ENCODE results near the gene TMEM212.
"Not testable (repeated sequence)": the region's sequence is repeated elsewhere in the genome, so short reads cannot be mapped to it uniquely, and the experiment has no call there.

Gene TMEM212

DNA sequence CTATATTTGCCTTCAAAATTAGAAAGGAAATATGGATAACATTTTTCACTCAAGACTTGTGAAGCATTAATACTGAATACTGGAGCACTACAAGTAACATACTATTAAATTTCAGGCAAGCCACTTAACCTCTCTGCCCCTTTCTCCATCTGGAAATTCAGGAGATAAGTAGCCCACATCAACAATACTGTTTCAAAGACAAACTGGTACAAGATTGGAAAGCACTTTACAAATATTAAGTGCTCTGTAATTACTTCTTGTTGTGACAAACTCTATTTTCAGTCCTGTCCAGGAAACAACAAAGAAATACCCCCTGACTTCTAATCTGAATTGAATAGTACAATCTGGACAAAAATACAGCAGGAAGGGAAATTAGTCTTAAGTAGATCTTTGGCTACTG is 49.3 kb downstream of the TMEM212 start:
- no peak for DNase-seq (ENCODE audit: low spot score)

DNA sequence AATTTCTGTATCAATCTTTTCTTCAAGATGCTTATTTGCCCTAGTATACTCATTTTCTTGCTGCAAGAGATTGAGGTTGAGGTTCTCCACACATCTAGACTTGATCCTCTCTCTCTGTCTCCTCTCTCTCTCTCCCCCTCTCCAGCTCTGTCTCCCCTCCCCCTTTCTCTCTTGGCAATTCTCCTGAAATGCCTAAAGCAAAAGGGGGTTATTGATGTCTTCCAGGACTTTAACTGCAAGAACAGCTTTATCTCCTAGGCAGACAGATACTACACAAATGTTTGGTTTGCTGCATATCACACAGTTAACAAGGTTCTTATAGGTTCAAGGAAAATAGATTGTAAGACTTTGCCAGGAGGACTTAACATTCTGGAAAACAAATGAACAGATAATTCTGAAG is 52.1 kb downstream of the TMEM212 start:
- DNase-seq (ENCODE audit: low spot score): no peak

DNA sequence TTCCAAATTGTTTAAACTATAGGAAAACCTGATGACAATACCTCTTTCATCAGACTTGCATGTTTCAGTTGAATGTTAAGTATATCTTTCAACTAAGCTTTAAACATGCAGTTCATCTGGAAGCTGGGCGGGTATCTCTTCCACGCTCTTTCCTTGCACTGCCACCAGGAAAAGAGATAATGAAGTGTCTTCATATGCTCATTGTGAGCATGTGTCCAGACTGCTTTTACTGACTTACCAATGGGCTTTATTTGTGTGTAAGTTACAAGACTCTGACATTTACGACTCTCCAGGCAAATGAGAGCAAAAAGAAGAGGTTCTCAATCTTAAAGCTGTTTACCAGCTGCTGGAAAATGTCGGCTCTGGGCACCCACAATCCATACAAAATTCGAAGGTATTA is 52.8 kb downstream of the TMEM212 start:
- no peak for DNase-seq (ENCODE audit: low spot score)

DNA sequence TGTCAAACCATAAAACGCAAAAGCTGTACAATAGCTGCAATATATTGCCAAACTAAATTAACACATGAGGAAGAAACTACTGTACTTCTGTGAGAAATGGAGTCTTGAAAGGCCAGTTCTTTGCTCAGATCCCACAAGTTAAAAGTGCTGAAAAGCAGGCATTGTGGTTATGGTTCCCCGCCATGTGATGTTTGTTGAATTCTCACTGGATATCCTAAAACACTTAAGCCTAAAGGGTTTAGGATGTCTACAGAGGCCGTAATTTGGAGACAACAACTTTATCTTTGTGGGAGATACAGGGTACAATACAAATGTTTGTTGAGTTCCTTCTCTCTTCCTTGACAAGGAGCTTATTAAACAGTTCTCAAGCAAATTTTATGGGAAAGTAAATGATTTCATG is 53.2 kb downstream of the TMEM212 start:
- no peak for DNase-seq (ENCODE audit: low spot score)

GRCh38 chr3:171898192-171898591 is 55.0 kb downstream of the TMEM212 start:
- no peak for DNase-seq (ENCODE audit: low spot score)

- no peak for DNase-seq (ENCODE audit: low spot score)
These were observed 57.3 kb downstream of the TMEM212 start for GRCh38 chr3:171900446-171900845.

DNA sequence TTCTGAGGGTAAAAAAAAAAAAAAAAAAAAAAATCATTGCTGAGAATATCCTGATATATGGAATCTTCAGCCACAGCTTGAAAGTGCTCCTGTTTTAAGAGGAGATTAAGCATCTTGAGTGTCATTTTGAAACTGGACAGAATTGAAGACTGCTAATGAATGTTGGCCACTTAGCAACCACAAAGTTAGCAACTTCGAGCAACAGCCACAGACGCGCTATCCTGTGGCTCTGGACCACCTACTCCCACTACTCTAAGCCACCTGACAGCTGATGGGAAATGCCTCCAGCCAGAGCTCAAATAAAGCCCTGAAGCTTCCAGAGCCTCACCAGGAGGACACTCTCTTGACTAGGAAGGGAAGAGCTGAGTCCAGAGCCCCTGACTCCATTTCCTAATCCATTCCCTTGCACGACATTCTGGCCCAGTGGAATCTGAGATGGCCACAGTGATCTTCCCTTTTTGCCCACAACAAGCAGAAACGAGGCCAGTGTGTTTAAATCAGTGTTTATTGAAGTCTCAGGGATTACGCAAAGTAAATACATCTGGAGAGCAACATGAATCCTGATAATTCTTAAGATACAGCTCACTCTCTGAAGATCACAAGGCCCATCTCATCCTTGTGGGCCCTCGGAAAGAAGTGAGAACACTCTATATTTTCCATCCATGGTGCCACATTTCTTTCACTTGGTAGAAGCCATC is 58.6 kb downstream of the TMEM212 start:
- DNase-seq (ENCODE audit: low spot score): no peak

DNA sequence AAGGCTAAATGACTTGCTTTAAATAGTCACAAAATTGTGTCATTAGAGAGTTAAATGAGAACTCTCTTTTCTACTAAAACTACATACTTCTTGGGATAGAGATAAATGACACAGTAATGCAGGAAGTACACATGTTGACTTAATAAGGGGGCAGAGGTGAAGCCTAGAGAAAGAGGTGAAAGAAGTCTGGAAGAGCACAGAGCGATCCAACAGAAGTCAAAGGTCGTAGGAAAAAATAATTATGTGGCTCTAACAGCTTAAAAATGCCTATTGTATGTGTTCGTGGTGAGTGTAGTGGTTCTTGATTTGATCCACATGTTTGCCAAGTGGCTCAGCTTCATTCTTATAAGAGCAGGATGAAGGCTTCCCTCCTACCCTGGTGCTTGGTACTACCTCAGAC is 61.7 kb downstream of the TMEM212 start:
- no peak for DNase-seq (ENCODE audit: low spot score)

DNA sequence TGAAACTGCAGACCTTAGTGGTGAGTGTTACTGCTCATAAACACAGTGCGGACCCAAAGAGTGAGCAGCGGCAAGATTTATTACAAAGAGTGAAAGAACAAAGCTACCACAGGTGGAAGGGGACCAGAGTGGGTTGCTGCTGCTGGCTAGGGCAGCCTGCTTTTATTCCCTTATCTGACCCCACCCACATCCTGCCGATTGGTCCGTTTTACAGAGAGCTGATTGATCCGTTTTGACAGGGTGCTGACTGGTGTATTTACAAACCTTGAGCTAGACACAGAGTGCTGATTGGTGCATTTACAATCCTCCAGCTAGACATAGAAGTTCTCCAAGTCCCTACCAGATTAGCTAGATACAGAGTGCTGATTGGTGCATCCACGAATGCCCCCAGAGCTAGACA is 63.4 kb downstream of the TMEM212 start:
- DNase-seq (ENCODE audit: low spot score): not testable (repeated sequence)

DNA sequence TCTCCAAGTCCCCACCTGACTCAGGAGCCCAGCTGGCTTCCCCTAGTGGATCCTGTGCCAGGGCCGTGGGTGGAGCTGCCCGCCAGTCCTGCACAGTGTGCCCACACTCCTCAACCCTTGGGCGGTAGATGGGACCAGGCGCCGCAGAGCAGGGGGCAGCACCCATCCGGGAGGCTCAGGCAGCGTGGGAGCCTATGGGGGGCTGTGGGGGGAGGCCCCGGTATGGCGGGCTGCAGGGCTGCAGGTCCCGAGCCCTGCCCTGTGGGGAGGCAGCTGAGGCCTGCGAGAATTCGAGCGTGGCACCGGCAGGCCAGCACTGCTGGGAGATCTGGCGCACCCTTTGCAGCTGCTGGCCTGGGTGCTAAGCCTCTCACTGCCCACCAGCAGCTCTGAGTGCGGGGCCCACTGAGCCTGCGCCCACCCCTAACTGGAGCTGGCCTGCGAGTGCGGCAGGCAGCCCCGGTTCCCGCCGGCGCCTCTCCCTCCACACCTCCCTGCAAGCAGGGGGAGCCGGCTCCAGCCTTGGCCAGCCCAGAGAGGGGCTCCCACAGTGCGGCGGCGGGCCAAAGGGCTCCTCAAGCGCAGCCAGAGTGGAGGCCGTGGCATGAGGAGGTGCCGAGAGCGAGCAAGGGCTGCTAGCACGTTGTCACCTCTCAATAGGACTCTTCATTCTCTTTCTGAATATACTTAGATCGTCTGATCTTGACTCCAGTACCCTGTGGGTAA is 64.0 kb downstream of the TMEM212 start:
- DNase-seq (ENCODE audit: low spot score): no peak

DNA sequence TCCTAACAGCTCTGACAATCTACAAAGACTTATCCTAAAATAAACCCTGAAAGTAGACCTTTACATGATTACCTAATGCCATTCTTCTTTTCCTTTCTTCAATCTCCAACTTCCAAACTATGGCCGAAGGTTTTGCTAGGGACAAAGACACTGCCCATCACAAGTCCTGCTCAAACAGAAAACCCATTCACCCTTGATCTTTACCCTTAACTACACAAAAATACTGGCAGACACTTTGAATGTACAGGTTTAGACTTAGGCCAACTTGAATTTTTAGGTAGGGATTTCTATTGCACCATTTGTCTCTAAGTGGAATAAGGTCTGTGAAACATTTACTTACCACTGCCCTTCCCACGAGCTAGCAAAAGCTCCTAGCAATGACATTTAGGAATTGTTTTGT is 64.6 kb downstream of the TMEM212 start:
- no peak for DNase-seq (ENCODE audit: low spot score)

DNA sequence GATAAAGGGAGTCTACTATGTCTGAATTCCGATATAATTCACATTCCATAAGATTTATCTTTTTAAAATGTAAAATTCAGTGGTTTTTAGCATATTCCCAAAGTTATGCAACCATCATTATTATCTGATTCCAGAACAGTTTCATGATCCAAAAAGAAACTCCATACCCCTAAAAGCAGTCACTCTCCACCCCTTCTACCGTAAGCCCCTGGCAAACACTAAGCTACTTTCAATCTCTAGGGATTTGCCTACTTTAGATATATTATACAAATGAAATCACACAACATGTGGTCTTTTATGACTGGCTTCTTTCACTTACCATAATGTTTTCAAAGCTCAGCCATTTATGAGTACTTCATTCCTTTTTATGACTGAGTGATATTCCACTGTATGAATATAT is 65.6 kb downstream of the TMEM212 start:
- DNase-seq (ENCODE audit: low spot score): no peak

Data from NAMALWA (cell line).